Measurements from ENCODE around the gene GRID1. TPM values are rescaled to one million over a fixed set of nuclear protein-coding genes. Genes with fewer than 3 reads are reported as not detected.

Gene GRID1
- total and polyA plus RNA-seq, 9 of the 15 experiments (the other 6 are each of a cell fraction or from before 2014, with no cell fraction given), result 0.01 to 7.2 (median 1.2) TPM

- TF ChIP-seq ZNF212 (CRISPR knock-in tag; IDR thresholded peaks at IDR 0.05) (no peak), MAZ (CRISPR knock-in tag; conservative IDR thresholded peaks at IDR 0.05 in 1 of 2, IDR thresholded peaks at IDR 0.05 in 1 of 2) (no peak), FOXM1 (IDR thresholded peaks at IDR 0.05; ENCODE audit: low read depth) (no peak), FOXM1 (CRISPR knock-in tag; IDR thresholded peaks at IDR 0.05; ENCODE audit: low read depth) (no peak), ZNF175 (CRISPR knock-in tag; IDR thresholded peaks at IDR 0.05; ENCODE audit: low read depth) (no peak), CTCF (IDR thresholded peaks at IDR 0.05 in 2 of 3, conservative IDR thresholded peaks at IDR 0.05 in 1 of 3; ENCODE audit: insufficient read depth in 2 of 3, low read depth in 1 of 3, low read length in 3 of 3) (no peak)
- TF ChIP-seq, protein P1, sequence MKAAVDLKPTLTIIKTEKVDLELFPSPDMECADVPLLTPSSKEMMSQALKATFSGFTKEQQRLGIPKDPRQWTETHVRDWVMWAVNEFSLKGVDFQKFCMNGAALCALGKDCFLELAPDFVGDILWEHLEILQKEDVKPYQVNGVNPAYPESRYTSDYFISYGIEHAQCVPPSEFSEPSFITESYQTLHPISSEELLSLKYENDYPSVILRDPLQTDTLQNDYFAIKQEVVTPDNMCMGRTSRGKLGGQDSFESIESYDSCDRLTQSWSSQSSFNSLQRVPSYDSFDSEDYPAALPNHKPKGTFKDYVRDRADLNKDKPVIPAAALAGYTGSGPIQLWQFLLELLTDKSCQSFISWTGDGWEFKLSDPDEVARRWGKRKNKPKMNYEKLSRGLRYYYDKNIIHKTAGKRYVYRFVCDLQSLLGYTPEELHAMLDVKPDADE (conservative IDR thresholded peaks at IDR 0.05; ENCODE audit: control insufficient read depth, low read depth, low read length), result no peak
Measured at GRCh38 chr10:86123715-86124114, 242.9 kb downstream of the GRID1 start (continued).

DNA sequence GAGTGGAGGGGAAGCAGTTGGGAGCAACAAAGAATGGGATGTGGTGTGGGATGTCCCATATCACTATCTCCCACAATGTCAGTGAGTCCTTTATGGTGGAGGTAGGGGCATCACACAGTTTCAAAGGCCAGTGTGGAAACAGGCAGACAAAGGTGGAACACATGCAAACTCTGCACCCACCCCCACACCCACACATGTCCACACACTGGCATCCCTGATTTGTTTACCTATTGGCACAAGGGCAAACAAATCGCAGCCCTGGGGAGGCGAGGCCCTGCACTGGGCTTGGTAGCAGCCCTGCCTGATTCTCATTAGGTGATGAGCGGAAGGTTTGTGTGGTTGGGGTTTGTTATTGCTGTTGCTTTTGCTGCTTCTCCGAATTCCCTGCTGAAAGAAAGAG is 243.3 kb downstream of the GRID1 start:
- no TSS peak for BruUV-seq (replicated peaks)
- intact Hi-C loops (cut with micrococcal nuclease) (no loop called here), in situ Hi-C loops (cut with MboI) (no loop called here)
- ATAC-seq (no peak), DNase-seq (ENCODE audit: extremely low read depth in 1 of 4, low spot score in 3 of 4) (no peak), FAIRE-seq (no peak)
- Histone ChIP-seq H3K4me2 (ENCODE audit: insufficient read depth, low read length) (no peak overlapping the region), H4K20me1 (replicated peaks; ENCODE audit: control insufficient read depth, insufficient read depth, low read length) (no peaks in the 10 kb centered on the region), H3K9me3 (replicated peaks; ENCODE audit: control insufficient read depth, insufficient read depth, low read depth, low read length) (no peaks in the 10 kb centered on the region), H3K9me1 (ENCODE audit: control insufficient read depth, insufficient read depth, low read length) (no peaks in the 10 kb centered on the region), H3K9ac (ENCODE audit: insufficient read depth in 1 of 2, low read depth in 2 of 2, low read length in 2 of 2) (no peak overlapping the region), H3K79me2 (ENCODE audit: control insufficient read depth, insufficient read depth, low read length) (no peaks in the 10 kb centered on the region), H3K27ac (ENCODE audit: extremely low read depth, low read depth, low read length) (no peak overlapping the region), H2AFZ (ENCODE audit: low read depth, low read length) (no peak overlapping the region), H3K4me3 (no peak overlapping the region), H3K4me1 (replicated peaks in 1 of 2; ENCODE audit: control insufficient read depth in 2 of 2, insufficient read depth in 2 of 2, low read length in 2 of 2) (no peaks in the 10 kb centered on the region), H3K27me3 (ENCODE audit: control insufficient read depth in 2 of 2, insufficient read depth in 2 of 2, low read length in 2 of 2) (peaks cover 0 to 4% of the 10 kb centered on the region in 2 experiments; a peak in 1 of 5 replicates), H3K36me3 (ENCODE audit: control insufficient read depth, insufficient read depth, low read length) (no peaks in the 10 kb centered on the region)
- POLR2A ChIA-PET, result no interaction called here
- 0% methylated on average over 4 of the region's 4 CpGs for WGBS (ENCODE audit: insufficient coverage, low coverage, missing lambda C conversion rate)
- CTCF ChIA-PET (ENCODE audit: low intra/inter-chr PET ratio), result no interaction called here
- TF ChIP-seq ZFP36 (IDR thresholded peaks at IDR 0.05; ENCODE audit: low read depth, low read length, partially characterized antibody) (no peak), HNRNPUL1 (IDR thresholded peaks at IDR 0.05; ENCODE audit: low read length) (no peak), MCM5 (IDR thresholded peaks at IDR 0.05; ENCODE audit: low read depth) (no peak), RBM15 (IDR thresholded peaks at IDR 0.05; ENCODE audit: insufficient read depth, low read length) (no peak), MCM2 (IDR thresholded peaks at IDR 0.05; ENCODE audit: low read depth) (no peak), GABPA (tag; conservative IDR thresholded peaks at IDR 0.05; ENCODE audit: low read depth) (no peak), TCF7L2 (IDR thresholded peaks at IDR 0.05; ENCODE audit: low read depth, low read length) (no peak), ZNF551 (CRISPR knock-in tag; IDR thresholded peaks at IDR 0.05) (no peak), GTF2E2 (tag; IDR thresholded peaks at IDR 0.05) (no peak), RBM22 (IDR thresholded peaks at IDR 0.05; ENCODE audit: low read depth, low read length, poor library complexity, severe bottlenecking) (no peak)
- TF ChIP-seq, protein P2, sequence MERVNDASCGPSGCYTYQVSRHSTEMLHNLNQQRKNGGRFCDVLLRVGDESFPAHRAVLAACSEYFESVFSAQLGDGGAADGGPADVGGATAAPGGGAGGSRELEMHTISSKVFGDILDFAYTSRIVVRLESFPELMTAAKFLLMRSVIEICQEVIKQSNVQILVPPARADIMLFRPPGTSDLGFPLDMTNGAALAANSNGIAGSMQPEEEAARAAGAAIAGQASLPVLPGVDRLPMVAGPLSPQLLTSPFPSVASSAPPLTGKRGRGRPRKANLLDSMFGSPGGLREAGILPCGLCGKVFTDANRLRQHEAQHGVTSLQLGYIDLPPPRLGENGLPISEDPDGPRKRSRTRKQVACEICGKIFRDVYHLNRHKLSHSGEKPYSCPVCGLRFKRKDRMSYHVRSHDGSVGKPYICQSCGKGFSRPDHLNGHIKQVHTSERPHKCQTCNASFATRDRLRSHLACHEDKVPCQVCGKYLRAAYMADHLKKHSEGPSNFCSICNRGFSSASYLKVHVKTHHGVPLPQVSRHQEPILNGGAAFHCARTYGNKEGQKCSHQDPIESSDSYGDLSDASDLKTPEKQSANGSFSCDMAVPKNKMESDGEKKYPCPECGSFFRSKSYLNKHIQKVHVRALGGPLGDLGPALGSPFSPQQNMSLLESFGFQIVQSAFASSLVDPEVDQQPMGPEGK (CRISPR knock-in tag; IDR thresholded peaks at IDR 0.05; ENCODE audit: borderline replicate concordance), result no peak
